SIG-M5 treated with dmso at 0.1 percent for 504 hours (cell line): ENCODE results near the gene TENM4.

Experiments used
- DNase-seq: peaks from one replicate; lab custom pipeline; 2025; ENCODE audit not compliant: unreplicated experiment; lab: John Stamatoyannopoulos, UW

Gene TENM4

DNA sequence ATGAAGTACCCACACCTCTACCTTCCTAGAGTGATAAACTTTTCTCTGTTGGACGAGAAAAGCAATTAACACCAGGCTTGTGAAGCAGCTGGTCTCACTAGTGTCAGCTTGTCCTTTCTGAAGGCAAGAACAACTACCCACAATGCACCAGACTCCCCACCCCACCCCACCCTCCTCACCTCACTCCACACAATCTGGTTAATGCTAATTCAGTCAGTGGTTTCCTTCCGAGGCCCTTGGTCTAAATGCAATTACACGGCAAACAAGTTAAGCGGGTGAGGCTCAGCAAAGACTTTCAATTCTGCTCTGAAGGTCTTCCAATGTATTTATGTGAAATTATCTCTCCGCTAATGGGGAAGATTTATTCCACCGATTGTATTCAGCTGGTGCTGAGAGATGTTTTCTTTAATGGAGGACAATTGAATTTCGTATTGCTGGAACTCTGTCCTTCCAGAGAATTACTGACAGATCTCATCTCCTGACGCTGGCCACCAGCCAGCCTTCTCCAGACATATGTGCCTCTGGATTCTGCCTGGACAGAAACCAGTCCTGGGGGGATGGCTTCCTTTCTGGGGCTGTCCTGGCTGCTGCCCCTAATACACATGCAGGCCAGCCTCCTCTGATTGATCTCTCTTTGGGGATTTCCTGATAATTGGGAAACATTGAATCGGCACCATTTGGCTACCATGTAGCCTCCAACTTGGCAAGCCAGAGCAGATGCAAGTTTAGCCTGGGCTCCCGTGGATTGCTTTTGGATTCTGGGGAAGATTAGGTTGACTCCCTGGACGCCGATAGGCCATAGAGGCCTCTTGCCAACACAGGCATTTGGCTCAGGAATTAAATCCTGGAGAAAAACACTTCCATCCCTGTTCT lies 700.4 kb downstream of the TENM4 start:
- no peak for DNase-seq

DNA sequence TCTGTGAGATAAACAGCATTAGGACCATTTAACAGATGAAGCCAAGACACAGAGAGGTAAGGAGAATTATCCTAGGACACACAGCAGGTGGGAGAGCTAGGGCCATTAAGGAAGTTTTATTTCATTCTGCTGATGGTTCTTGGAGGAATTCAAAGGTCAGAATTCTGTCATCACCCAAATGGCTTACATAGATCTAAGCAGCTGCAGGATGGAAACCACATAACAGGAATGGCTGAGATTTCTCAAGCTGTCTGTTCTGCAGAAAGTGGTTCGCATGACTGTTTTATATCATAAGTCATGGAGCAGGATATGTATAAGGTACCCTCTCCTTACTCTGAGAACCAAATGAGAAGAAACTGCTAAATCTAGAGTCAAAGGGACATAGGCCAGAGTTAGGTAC lies 702.9 kb downstream of the TENM4 start:
- DNase-seq = no peak

DNA sequence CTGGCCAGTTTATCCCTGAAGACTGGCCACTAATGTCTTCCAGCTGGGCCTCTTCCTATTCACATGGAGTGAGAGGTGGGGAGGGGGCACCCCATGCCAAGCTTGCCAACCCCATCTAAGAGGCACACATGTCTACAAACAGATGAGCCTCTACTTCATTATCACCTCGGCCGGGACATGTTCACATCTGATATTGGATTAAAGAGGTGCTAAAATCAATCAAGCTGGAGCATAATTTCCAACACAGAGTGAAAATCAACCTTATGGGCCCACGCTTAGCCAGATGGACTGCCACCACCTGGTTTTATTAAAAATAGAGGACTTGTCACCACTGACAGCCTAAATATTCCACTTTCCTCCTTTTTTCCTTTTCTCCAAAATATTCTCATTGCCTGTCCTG lies 703.5 kb downstream of the TENM4 start:
- no peak for DNase-seq

DNA sequence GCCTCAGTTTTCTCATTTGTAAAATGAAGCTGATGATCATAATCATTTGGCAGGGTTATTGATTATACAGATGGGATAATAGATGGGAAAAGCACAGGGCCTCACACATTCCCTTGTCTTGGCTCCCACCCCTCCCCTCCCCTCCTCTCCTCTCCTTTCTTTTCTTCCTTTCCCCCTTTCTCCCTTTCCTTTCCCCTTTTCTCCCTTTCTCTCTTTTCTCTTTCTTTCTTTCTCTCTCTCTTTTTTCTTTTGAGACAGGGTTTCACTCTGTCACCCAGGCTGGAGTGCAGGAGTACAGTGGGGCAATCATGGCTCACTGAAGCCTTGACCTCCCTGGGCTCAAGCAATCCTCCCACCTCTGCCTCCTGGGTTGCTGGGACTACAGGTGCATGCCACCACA lies 705.1 kb downstream of the TENM4 start:
- DNase-seq = no peak

DNA sequence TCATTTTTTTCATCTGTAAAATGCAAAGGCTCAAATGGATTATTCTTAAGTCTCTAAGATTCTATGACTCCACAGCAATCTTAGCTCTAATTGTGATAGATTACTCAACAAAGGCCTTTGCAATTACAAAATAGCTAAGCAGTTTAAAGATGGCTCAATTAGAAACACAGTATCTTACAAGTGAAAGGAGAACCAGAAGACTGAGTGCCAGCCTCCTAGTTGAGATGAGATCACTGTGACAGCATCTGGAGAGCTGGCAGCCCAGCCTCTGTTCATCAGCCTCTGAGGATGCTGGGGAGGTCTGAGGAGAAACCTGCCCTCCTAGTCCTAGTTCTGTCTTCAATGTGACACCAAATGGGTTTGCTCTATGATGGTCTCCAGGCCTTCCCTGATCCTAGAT lies 707.8 kb downstream of the TENM4 start:
- DNase-seq = no peak

DNA sequence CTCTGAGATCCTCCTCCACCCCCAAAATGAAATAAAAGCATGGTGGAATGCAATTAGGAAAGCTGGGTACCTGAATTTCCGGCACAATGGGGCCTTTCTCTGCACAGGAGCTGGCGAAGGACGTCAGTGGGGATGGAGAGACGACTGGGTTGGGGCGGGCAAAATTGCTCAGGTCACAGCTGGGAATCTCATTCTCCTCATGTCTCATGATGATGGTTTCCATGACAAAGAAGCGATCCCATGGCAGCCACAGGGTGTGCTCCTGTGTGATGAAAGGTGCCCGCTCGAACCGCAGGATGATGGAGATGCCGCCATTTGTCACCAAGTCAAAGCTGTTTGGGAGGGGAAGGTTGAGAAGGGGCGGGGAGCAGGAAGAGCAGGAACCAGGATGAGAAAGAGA lies 708.6 kb downstream of the TENM4 start:
- no peak for DNase-seq

DNA sequence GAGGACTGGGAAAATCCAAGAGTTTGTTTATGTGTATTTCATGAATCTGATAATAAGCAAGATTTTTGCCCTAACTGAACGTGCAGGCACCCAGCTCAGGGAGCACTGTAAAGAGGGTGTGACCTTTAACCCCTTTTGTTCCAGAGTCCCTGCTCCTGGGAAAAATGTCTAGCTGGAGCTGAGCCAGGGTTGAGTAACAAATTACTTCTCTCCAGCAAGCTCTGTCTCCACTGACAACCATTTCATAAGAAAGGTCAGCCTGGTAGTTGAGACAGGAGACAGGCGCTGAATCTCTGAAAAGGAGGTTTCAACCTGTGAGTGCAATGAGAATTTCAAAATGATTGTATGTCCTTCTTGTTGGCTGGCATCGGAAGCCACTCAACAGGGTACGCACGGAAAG lies 709.8 kb downstream of the TENM4 start:
- DNase-seq = no peak

DNA sequence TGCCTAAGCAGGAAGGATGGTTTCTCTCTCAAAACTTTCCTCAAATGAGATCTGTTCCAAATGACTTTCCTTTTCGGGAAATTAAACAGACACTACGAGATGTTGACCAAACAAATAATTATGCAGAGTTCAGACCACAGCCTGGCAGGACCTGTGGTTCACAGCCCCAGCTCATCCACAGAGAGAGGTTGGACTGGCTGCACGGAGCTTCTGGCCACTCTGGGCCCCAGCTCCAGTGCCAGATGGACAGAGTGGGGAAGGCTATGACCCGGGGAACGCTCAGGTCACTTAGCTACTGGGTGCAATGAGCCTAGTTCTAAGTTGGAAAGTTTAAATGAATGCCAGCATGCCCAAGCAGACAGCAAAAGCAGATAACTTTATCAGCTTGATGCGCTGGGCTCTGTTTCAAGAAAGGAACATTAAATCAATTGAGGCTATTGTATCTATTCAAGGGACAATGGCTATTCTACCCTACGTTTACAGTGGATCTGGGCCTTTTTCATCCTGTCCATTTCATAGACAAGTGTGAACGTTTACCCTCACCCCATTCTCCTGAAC lies 710.5 kb downstream of the TENM4 start:
- DNase-seq = no peak

DNA sequence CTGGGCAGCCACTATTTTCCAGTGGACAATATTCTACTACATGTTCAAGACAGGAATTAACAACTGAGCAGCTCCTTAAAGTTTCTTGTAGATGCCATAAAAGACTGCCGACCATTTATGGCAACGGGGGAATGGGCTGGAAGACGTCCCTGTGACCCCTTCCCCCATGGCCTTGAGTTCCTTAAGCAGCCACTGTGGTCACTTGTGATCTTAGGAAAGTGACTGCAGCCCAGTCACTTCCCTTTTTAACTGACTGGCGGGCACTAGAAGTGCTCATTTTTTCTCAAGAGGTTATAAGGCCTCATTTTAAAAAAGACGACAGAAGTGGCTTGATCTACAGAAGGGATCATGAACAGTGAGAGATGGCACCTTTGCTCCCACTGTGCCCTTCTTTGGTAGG lies 713.0 kb downstream of the TENM4 start:
- DNase-seq = no peak

DNA sequence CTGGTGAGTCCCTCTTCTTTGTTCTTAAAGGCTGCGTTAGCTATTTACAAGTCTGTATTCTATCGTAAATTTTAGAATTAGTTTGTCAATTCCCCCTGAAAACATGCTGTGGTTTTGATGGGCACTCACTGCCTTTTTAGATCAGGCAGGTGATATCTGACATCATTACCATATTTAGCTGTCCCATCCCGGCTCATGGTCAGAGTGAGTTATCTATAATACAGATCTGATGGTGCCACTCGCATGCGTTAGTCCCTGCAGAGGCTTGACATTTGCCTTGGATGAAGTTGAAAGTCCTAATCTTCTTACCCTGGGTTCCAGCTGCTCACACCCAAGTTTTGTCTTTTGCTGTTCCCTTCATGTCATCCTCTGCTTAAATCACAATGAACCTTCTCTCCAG lies 715.6 kb downstream of the TENM4 start:
- no peak for DNase-seq

DNA sequence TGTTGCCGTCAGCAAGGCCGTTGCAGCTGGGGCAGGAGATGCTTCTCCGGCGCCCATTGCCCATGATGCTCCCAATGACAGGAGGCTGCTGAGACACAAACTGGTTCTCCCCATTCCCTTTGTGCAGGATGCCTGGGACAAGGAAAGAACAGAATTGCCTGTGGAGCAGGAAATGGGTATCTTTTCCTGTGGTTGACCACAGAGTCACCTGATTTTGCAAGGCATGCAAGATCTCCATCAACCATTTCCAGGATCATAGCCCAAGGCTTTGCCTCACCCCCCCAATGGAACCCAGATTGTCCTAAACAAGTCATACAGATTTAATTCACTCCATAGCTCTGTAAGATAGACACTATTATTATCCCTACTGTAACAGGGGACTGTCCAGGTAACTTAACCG lies 718.0 kb downstream of the TENM4 start:
- DNase-seq = no peak

DNA sequence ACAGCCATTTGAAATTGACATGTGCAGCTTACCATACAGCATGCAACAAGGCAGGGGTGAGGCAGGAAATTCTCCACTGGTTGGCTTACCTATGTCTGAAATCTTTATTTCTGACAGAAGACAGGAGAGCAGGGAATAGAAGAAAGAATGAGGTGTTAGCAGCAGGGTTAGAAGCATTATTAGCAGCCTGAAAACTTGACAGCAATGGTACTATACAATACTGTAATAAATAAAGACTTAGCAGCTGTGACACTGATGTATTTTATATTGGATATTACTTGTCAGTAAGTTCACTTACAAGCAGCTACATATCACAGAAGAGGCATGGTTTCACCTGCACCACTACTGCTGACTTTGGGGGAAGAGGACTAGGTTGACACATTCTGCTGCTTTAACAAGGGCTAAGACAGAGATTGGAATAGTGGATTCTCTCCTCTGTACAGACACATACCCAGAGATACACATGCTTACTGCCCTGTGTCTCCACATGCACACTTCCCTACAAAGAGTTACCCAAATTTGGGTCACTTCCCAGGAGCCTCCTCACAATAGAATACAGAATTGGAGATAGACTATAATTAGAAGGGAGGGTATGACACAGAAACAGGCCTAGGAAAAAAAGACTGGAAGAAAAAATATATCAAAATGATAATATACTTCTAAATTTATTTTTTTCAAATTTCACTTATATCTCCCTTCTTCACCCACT lies 720.4 kb downstream of the TENM4 start:
- no peak for DNase-seq

DNA sequence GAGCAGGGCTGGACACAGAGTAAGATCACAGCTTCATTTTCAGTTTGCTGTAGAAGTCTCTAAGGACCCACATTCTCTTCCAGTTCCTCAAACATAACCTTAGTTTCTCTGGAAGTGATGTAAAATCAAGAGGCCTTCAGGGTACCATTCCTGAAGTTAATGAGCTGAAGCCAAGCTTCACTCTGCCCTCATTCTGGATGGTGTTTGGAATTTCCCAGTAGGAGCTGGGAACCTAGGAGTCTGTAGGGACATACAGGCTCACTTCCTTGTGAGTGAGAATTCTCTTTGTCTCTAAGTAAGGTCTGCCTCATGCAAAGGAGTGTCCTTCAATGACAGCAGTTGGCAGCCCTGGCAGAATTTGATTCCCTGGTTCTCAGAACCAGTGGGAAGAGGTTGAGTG lies 723.8 kb downstream of the TENM4 start:
- DNase-seq = no peak

DNA sequence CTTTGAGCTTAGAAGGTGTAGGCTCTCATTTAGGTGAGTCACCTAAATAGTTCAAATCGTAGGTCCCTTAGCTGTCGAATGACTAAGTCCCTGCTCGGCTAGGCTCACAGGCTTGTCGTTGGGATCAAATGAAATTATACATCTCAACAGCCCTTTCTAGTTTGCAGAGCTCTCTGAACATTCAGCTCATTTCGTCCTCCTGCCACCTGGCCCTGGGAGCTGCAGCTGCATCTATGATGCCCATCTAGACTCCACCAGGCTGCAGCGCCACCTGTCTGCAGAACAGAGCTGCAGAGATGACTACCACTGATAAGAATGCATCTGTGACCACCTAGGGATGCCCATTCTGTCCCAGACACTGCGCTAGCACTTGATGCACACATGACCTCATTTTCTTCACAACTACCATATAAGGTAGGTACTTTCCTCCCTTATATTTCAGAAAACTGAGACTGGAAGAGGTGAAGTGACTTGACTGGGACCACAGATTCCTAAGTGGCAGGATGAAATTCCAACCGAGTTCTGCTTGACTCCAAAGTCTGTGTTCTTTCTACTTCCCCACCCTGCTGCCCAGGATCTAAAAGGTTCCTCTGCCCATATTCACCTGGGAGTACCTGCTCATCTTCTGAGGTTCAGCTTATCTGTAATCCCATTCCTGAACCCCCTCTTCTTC lies 725.1 kb downstream of the TENM4 start:
- DNase-seq = peak; percentile 55

DNA sequence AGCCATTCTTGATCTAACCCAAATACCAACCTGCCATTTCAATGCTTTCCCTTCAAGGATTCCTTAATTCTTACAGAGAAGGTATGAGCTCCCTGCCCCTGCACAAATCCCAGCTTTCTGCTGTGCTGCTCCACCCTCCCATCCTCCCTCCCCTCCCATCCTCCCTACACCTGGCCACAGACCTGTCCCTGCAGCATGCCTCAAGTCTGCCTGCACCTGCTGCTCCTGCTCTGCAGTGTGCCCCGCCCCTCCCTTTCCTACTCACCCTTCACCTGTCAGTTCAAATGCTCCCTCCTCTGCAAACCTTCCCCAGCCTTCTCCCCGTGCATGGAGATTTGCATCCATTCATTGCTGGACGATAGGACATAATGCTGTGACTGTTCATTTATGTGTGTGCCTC lies 726.3 kb downstream of the TENM4 start:
- no peak for DNase-seq

DNA sequence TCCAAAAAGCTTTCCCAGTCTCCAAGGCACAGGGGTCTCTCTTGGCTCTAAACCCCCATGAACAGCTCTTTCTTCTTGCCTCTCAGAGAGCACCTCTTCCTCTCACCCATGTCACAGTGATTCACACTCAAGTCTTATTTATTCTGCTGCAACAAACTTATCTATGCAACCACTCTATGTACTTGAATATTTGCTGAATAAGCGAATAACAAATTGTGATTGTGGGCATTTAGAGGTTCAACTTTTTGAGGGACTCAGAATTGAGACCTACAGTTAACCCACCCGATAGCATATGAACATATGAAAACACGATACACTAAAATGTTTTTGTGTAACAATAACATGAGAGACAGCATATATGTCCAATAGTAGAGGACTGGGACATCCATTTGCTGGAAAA lies 729.1 kb downstream of the TENM4 start:
- no peak for DNase-seq

DNA sequence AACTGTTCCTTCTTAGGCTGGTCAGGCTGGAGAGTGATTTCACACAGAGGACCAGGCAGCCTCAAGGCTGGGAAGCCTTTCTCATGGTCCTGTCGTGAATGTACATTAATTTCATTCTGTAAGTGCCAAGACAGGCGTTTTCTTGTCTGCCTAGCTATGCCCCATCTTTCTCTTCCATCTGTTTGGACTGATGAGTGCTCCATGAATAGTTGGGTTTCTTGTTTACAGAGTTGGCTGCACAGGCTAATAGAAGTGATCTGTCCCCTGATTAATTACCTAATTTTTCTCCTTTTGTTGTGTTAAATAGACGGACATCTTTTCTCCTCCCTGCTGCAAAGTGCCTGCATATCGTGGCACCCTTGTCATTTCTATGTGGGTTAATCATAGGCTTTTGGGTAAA lies 730.4 kb downstream of the TENM4 start:
- no peak for DNase-seq

DNA sequence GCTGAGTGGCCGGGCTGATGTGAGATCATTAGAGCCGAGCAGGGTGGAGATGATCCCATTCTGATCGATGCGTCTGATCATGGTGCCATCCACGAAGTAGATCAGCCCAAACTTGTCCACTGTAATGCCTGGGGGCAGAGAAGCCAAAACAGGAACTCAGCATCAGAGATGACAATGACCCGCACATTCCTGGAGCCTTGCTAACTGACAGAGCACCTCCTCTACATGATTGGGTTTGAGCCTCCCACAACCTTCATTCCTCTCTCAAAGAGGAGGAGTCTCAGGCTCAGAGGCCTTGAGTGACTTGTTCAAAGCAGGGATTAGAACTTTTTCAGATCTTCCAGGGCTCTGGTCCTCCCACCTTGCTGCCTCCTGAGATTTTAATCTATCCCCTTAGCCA lies 732.4 kb downstream of the TENM4 start:
- DNase-seq = no peak

DNA sequence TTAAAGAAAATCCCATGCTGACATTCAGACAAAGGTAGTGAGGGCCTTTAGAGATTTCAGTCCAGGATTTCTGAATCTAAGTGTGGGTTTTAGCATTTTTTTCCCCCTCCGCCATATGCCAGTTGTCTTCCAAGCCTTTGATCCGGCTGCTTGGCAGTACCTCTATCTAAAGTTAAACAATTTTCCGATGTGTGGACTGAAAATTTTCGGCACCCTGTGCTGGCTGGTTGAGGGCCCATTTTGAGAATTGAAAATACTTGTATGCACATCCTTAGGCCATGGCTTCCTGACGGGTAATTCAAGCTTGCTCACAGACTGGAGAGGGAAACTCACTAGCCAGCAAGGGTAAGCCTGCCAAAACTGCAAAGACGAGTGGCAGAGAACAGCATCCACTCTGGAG lies 734.3 kb downstream of the TENM4 start:
- DNase-seq = no peak

DNA sequence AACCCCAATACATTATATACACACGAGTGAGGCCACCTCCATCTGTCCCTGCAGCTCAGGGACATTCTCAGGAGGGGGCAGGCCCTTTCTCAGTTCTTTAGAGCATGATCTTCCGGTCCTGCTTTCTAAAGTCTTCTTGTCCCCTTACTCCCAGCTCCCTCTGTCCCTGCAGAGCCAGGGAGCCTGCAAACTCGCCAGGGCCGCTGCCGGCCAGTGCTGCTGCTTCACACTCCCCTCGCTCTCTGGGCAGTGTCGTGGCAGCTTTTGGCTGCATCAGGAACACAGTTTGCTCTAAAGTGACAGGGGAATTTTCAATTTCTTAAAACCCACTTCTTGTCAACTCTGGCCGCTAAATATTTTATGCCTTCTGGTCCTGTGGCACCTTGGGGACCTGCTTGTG lies 736.0 kb downstream of the TENM4 start:
- DNase-seq = no peak

DNA sequence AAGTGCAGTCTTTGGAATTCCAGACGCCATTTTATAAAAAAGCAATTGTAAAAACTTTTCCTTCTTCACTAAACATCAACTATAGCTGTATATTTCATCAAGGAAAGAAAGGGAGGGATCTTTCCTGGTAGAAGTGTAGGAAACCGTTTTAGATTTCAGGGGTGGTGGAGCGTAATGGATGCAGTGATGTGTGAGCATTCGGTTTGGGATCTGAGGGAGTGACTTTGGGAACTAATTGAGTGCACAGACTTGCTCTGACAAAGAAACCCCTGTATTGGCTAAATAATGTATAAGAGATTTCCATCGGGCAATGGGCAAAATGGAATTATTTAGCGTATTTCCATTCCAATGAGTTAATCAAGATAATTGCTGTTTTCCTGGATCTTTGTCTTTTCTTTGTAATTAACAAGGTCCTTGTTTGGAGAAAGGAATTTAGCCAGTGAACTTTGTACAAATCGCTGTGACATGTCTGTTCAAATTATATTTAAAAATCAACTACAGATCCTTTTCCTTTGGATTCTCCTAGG lies 741.2 kb downstream of the TENM4 start:
- no peak for DNase-seq

DNA sequence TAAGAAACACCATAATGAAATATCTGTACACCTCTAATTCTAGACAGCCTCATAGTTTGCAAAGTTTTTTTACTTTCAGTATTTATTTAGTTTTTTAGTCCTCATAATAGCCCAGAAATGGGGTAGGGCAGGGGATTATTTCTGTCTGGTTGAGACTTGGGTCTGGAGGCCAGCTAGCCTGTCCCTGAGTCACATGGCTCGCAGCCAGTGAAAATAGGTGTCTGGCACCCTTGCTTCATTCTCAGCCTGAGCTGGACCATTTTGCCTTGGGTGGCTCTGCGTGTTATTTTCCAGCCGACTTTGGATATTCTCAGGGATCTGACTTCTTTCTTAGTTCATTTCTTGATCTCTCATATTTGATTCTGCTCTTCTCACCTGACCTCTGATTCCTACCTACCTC lies 742.2 kb downstream of the TENM4 start:
- no peak for DNase-seq
